ENCODE results near the gene PPP1R37. TPM values are rescaled to one million over a fixed set of nuclear protein-coding genes. Genes with fewer than 3 reads are reported as not detected.
A peak's percentile ranks its signal among the peaks of the same experiment; 100 is the strongest.

Gene PPP1R37
- total and polyA plus RNA-seq, 12 donors, result 12.5 to 38.3 (median 16.8) TPM

GRCh38 chr19:45079063-45079910, 13.7 kb upstream of the PPP1R37 start, which contains the start of gene GEMIN7:
GEMIN7 (plus strand) TSS chr19:45079260; CDS start chr19:45090115, 10,855 bp downstream.
- H3K27ac ChIP-seq, result peak within 1 kb of the TSS in 9 of 10 donors; percentile 68 to 93 (median 82)
- intact Hi-C loops (cut with DNase I), result loop anchor here in 2 of 10 donors (2.0 kb wide), 2 partner anchors 26 to 40 kb away; partner anchors contain the start of gene CLASRP (in 1 of the 2)
- peak; percentile 68 to 78 for DNase-seq
- peak; percentile 85 to 92 (median 90) for ATAC-seq
- H3K4me1 ChIP-seq, result peaks cover 13 to 51% (median 33%) of the 10 kb centered on the region in 9 donors
- H3K27me3 ChIP-seq, result no peaks in the 10 kb centered on the region
- TF ChIP-seq CTCF (IDR thresholded peaks at IDR 0.05), result peak in 5 of 9 donors; percentile 10 to 30 (median 21)
- WGBS, 2 donors, result 0% methylated on average over 61 of the region's 61 CpGs
- peaks cover 0 to 22% (median 11%) of the 10 kb centered on the region in 9 donors for H3K36me3 ChIP-seq
- H3K9me3 ChIP-seq, result no peaks in the 10 kb centered on the region
- peak within 1 kb of the TSS; percentile 59 to 100 (median 94) for H3K4me3 ChIP-seq

GRCh38 chr19:45079911-45080370, 13.0 kb upstream of the PPP1R37 start:
- DNase-seq, result no peak
- Histone ChIP-seq H3K36me3 (peaks cover 0 to 28% (median 11%) of the 10 kb centered on the region in 9 donors), H3K4me3 (peak overlapping the region; percentile 59 to 100 (median 94)), H3K27me3 (no peaks in the 10 kb centered on the region), H3K9me3 (no peaks in the 10 kb centered on the region), H3K4me1 (peaks cover 13 to 46% (median 33%) of the 10 kb centered on the region in 9 donors), H3K27ac (peak overlapping the region in 6 of 10 donors; percentile 68 to 93 (median 83))
- TF ChIP-seq CTCF (IDR thresholded peaks at IDR 0.05), result no peak
- intact Hi-C loops (cut with DNase I), result loop anchor here in 2 of 10 donors (2.0 kb wide), 2 partner anchors 25 to 41 kb away; partner anchors contain the start of gene CLASRP (in 1 of the 2)
- 8 to 11% methylated on average over 6 of the region's 6 CpGs for WGBS, 2 donors
- ATAC-seq, result peak in 1 of 8 donors; percentile 3

GRCh38 chr19:45082170-45082569, 10.8 kb upstream of the PPP1R37 start:
- WGBS, 2 donors, result 86 to 87% methylated on average over 5 of the region's 5 CpGs
- H3K27ac ChIP-seq, result no peak overlapping the region
- H3K36me3 ChIP-seq, result peaks cover 0 to 43% (median 11%) of the 10 kb centered on the region in 9 donors
- H3K4me3 ChIP-seq, result no peak overlapping the region
- TF ChIP-seq CTCF (IDR thresholded peaks at IDR 0.05), result no peak
- DNase-seq (no peak), ATAC-seq (no peak)
- intact Hi-C loops (cut with DNase I), result no loop called here
- no peaks in the 10 kb centered on the region for H3K9me3 ChIP-seq
- no peaks in the 10 kb centered on the region for H3K27me3 ChIP-seq
- H3K4me1 ChIP-seq, result peaks cover 13 to 28% (median 19%) of the 10 kb centered on the region in 9 donors

- Histone ChIP-seq H3K27ac (no peak overlapping the region), H3K27me3 (no peaks in the 10 kb centered on the region), H3K4me1 (peaks cover 4 to 13% (median 8%) of the 10 kb centered on the region in 9 donors), H3K36me3 (peaks cover 0 to 72% (median 11%) of the 10 kb centered on the region in 9 donors), H3K9me3 (no peaks in the 10 kb centered on the region), H3K4me3 (no peak overlapping the region)
- WGBS, 2 donors, result 95 to 97% methylated on average over 4 of the region's 4 CpGs
- no peak for TF ChIP-seq CTCF (IDR thresholded peaks at IDR 0.05)
- intact Hi-C loops (cut with DNase I), result no loop called here
- DNase-seq (no peak), ATAC-seq (no peak)
Measured at GRCh38 chr19:45086480-45086879, 6.5 kb upstream of the PPP1R37 start.
